GM23338 (cell line): Measurements from ENCODE around the gene SUPT3H. TPM values are rescaled to one million over a fixed set of nuclear protein-coding genes. Genes with fewer than 3 reads are reported as not detected.
"Not testable (repeated sequence)": the region's sequence is repeated elsewhere in the genome, so short reads cannot be mapped to it uniquely, and the experiment has no call there.

Experiments
- ATAC-seq: fragments of 200-7000 bp; cut with Tn5 transposase; 3 replicates; pipeline ENCODE4 v1.9.1; 2020
- DNase-seq: peaks from one replicate; pipeline ENCODE4 v3.0.0-alpha.2; 2015; ENCODE audit warnings: low spot score
- H2AFZ ChIP-seq: fragments of 200-600 bp; sonication (generic); 2 replicates; pipeline ENCODE4 v1.8.0; 2016; ENCODE audit warnings: antibody characterized with exemption, mild to moderate bottlenecking, moderate library complexity
- H3F3A ChIP-seq: fragments of 200-600 bp; sonication (generic); replicated peaks from 2 replicates; pipeline ENCODE4 v1.8.0; 2017; ENCODE audit warnings: antibody characterized with exemption, mixed run types, low read depth
- H3K27ac ChIP-seq: fragments of 200-600 bp; sonication (generic); 2 replicates; pipeline ENCODE4 v1.6.1; 2016; ENCODE audit warnings: low read depth
- H3K27me3 ChIP-seq: fragments of 200-600 bp; sonication (generic); 2 replicates; pipeline ENCODE4 v1.8.0; 2016; ENCODE audit warnings: mild to moderate bottlenecking, mixed run types, moderate library complexity; ENCODE audit not compliant: insufficient read depth
- H3K36me3 ChIP-seq: fragments of 200-600 bp; sonication (generic); 2 replicates; pipeline ENCODE4 v1.8.0; 2016; ENCODE audit warnings: mild to moderate bottlenecking; ENCODE audit not compliant: insufficient read depth
- H3K4me1 ChIP-seq: fragments of 200-600 bp; sonication (generic); 2 replicates; pipeline ENCODE4 v1.8.0; 2016; ENCODE audit warnings: mild to moderate bottlenecking, moderate library complexity; ENCODE audit not compliant: insufficient read depth
- H3K4me2 ChIP-seq: fragments of 200-600 bp; sonication (generic); 2 replicates; pipeline ENCODE4 v1.7.1; 2017; ENCODE audit warnings: mixed run types
- H3K4me3 ChIP-seq: fragments of 200-600 bp; sonication (generic); 2 replicates; pipeline ENCODE4 v1.6.1; 2016; ENCODE audit warnings: mixed run types
- H3K79me2 ChIP-seq: fragments of 200-600 bp; sonication (generic); replicated peaks from 2 replicates; pipeline ENCODE4 v1.8.0; 2017; ENCODE audit warnings: mild to moderate bottlenecking; ENCODE audit not compliant: insufficient read depth
- H3K9me2 ChIP-seq: fragments of 200-600 bp; sonication (generic); 2 replicates; pipeline ENCODE4 v1.8.0; 2017; ENCODE audit not compliant: insufficient read depth
- H4K20me1 ChIP-seq: fragments of 200-600 bp; sonication (generic); replicated peaks from 2 replicates; pipeline ENCODE4 v1.8.0; 2017; ENCODE audit warnings: mild to moderate bottlenecking; ENCODE audit not compliant: insufficient read depth
- H3K27ac Mint-ChIP-seq: 2 replicates; pipeline ENCODE4 v1.8.0; 2020; ENCODE audit warnings: inconsistent platforms, mild to moderate bottlenecking, moderate library complexity, mixed read lengths
- H3K27me3 Mint-ChIP-seq: 3 replicates; pipeline ENCODE4 v1.8.0; 2022; ENCODE audit warnings: low read depth, mild to moderate bottlenecking, moderate library complexity, mixed read lengths, inconsistent platforms; ENCODE audit not compliant: insufficient read depth, poor library complexity
- H3K36me3 Mint-ChIP-seq: 3 replicates; pipeline ENCODE4 v1.8.0; 2021; ENCODE audit warnings: low read depth, mild to moderate bottlenecking, inconsistent platforms, moderate library complexity, mixed read lengths
- H3K4me1 Mint-ChIP-seq: 3 replicates; pipeline ENCODE4 v1.8.0; 2020; ENCODE audit warnings: mild to moderate bottlenecking, inconsistent platforms, mixed read lengths
- H3K4me3 Mint-ChIP-seq: 3 replicates; pipeline ENCODE4 v1.8.0; 2021; ENCODE audit warnings: moderate library complexity, mild to moderate bottlenecking, inconsistent platforms, mixed read lengths
- H3K9me3 Mint-ChIP-seq: 3 replicates; pipeline ENCODE4 v1.8.0; 2020; ENCODE audit warnings: moderate library complexity, mild to moderate bottlenecking, inconsistent platforms, mixed read lengths
- CREB1 ChIP-seq: fragments of 250-450 bp; sonication (Bioruptor Pico); IDR thresholded peaks from 2 replicates; pipeline ENCODE4 v1.5.0; 2020; ENCODE audit warnings: low read depth, mild to moderate bottlenecking, moderate library complexity
- CTCF ChIP-seq, 2 experiments: fragments of 200-600 bp in 1 of 2; sonication (generic) in 1 of 2; conservative IDR thresholded peaks; 2 replicates each; pipeline versions ENCODE4 v1.5.1 to v1.6.1; 2016 to 2017; ENCODE audit warnings: antibody characterized with exemption in 2 of 2, low read depth in 2 of 2, mild to moderate bottlenecking in 2 of 2, moderate library complexity in 1 of 2
- EZH2 ChIP-seq: fragments of 200-600 bp; sonication (generic); IDR thresholded peaks from one replicate; pipeline ENCODE4 v1.8.0; 2017; ENCODE audit warnings: antibody characterized with exemption, mild to moderate bottlenecking, low read depth; ENCODE audit not compliant: unreplicated experiment
- EZH2phosphoT487 ChIP-seq: fragments of 200-600 bp; sonication (generic); IDR thresholded peaks from one replicate; pipeline ENCODE4 v1.8.1; 2018; ENCODE audit warnings: antibody characterized with exemption; ENCODE audit not compliant: unreplicated experiment
- NANOG ChIP-seq: IDR thresholded peaks from 2 replicates; pipeline ENCODE4 v1.6.1; 2016; ENCODE audit warnings: antibody characterized with exemption, borderline replicate concordance
- REST ChIP-seq: IDR thresholded peaks from one replicate; pipeline ENCODE4 v1.6.1; 2018; ENCODE audit warnings: antibody characterized with exemption; ENCODE audit not compliant: unreplicated experiment
- STAT1 ChIP-seq: IDR thresholded peaks from one replicate; pipeline ENCODE4 v1.6.1; 2016; ENCODE audit warnings: antibody characterized with exemption; ENCODE audit not compliant: unreplicated experiment
- ZNF462 ChIP-seq: fragments of 250-450 bp; sonication (Bioruptor Pico); IDR thresholded peaks from 2 replicates; pipeline ENCODE4 v1.5.0; 2020; ENCODE audit warnings: mild to moderate bottlenecking, moderate library complexity
- polyA plus RNA-seq: library from polyadenylated mRNA; unstranded; fragments of >200 nt; fragmentation: Nextera tagmentation; extraction: Ambion mirVana; gene quantifications from 2 replicates; pipeline ENCODE4 v1.2.1, GENCODE V29; 2016
- total RNA-seq: library from RNA; depleted of rRNA; stranded (reverse); fragments of >200 nt; shearing (Covaris generic); gene quantifications from 2 replicates; pipeline ENCODE4 v1.2.3, GENCODE V29; 2014

Gene SUPT3H
- total and polyA plus RNA-seq, 2 experiments from 2014 or later = 11.4 to 30.1 TPM

GRCh38 chr6:45297320-45297719 lies 80.4 kb downstream of the SUPT3H start (continued):
- TF ChIP-seq EZH2 = no peak
- TF ChIP-seq STAT1 = no peak
- TF ChIP-seq EZH2phosphoT487 = no peak

GRCh38 chr6:45294065-45294701 lies 83.6 kb downstream of the SUPT3H start:
- H4K20me1 ChIP-seq, H3K36me3 Mint-ChIP-seq, H3K9me3 Mint-ChIP-seq, H3K9me2 ChIP-seq, H3K27me3 ChIP-seq, H3K4me3 ChIP-seq, H3K27ac Mint-ChIP-seq, H3K4me3 Mint-ChIP-seq, H3K36me3 ChIP-seq, H3K27ac ChIP-seq, H3F3A ChIP-seq, H3K4me1 ChIP-seq, H2AFZ ChIP-seq, H3K79me2 ChIP-seq, H3K4me2 ChIP-seq, H3K4me1 Mint-ChIP-seq, H3K27me3 Mint-ChIP-seq: not testable (repeated sequence)
- peak; percentile 29; the same call in 2 of the 3 replicates for ATAC-seq
- peak; percentile 5 for DNase-seq

GRCh38 chr6:45293306-45293705 lies 84.4 kb downstream of the SUPT3H start:
- no peaks in the 10 kb centered on the region for H3F3A ChIP-seq
- Mint-ChIP-seq H3K4me3 (no peak overlapping the region), H3K9me3 (peaks cover 3% of the 10 kb centered on the region; the same call in 1 of the 3 replicates), H3K4me1 (peaks cover 4% of the 10 kb centered on the region), H3K27ac (no peak overlapping the region), H3K36me3 (no peaks in the 10 kb centered on the region; the same call in 2 of the 3 replicates), H3K27me3 (peaks cover 1% of the 10 kb centered on the region)
- H3K27ac ChIP-seq = no peak overlapping the region
- no peaks in the 10 kb centered on the region for H3K4me1 ChIP-seq
- H3K79me2 ChIP-seq = peaks cover 5% of the 10 kb centered on the region
- H3K4me2 ChIP-seq = no peak overlapping the region
- no peaks in the 10 kb centered on the region for H3K9me2 ChIP-seq
- H4K20me1 ChIP-seq = peaks cover 5% of the 10 kb centered on the region
- H3K27me3 ChIP-seq = no peaks in the 10 kb centered on the region
- ATAC-seq (no peak), DNase-seq (no peak)
- no peaks in the 10 kb centered on the region for H3K36me3 ChIP-seq
- no peak overlapping the region for H2AFZ ChIP-seq
- H3K4me3 ChIP-seq = no peak overlapping the region
- no peak for TF ChIP-seq EZH2
- TF ChIP-seq NANOG = no peak
- TF ChIP-seq ZNF462 (CRISPR knock-in tag) = no peak
- TF ChIP-seq REST = no peak
- no peak for TF ChIP-seq CREB1 (CRISPR knock-in tag)
- no peak for TF ChIP-seq EZH2phosphoT487
- TF ChIP-seq CTCF (conservative IDR thresholded peaks at IDR 0.05; ENCODE audit: low read depth in 2 of 2) = no peak
